ENCODE data around the gene SMAP2.

- TF ChIP-seq POLR2A (IDR thresholded peaks at IDR 0.05; ENCODE audit: low read depth, low read length) (no peak), PAX5 (IDR thresholded peaks at IDR 0.05; ENCODE audit: insufficient read depth, low read length, severe bottlenecking) (no peak), TAF1 (IDR thresholded peaks at IDR 0.05; ENCODE audit: low read depth, low read length) (no peak)
Measured at GRCh38 chr1:40371707-40372258, 1.7 kb upstream of the SMAP2 start.
